LoVo (cell line): ENCODE results near the gene RTN4RL1.

Experiments used
- DNase-seq: peaks from one replicate; pipeline ENCODE4 v3.0.0-alpha.2; 2016; ENCODE audit warnings: low spot score

RTN4RL1 gene

DNA sequence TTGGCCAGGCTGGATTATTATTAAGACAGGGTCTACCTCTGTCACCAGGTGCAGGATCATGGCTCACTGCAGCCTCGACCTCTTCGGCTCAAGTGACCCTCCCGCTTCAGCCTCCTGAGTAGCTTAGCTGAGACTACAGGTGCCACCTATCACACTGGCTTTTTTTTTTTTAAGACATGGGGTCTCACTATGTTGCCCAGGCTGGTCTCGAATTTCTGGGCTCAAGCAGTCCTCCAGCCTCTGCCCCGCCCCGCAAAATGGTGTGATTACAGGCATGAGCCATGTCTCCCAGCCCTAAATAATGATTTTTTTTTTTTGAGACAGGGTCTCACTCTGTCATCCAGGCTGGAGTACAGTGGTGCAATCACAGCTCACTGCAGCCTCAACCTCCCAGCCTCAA, 22.5 kb upstream of the RTN4RL1 start:
- no peak for DNase-seq

GRCh38 chr17:2044263-2044894, 19.2 kb upstream of the RTN4RL1 start:
- no peak for DNase-seq

DNA sequence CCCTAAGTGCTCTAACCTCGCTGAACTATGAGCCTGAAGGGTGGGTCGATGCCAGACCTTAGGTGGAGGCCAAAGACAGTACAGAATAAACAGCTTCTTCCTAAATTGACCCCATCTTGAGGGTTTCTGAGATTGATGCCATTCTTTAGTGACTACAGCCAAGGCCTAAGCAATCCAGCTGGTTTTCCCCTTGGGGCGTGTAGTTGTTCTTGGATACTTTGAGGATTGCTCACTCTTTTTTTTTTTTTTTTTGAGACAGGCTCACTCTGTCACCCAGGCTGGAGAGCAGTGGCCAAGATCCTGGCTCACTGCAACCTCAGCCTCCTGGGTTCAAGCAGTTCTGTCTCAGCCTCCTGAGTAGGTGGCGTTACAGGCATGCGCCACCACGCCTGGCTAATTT, 18.7 kb upstream of the RTN4RL1 start:
- DNase-seq = peak; percentile 28

- no peak for DNase-seq
These were observed 17.8 kb upstream of the RTN4RL1 start for GRCh38 chr17:2042933-2043332.

DNA sequence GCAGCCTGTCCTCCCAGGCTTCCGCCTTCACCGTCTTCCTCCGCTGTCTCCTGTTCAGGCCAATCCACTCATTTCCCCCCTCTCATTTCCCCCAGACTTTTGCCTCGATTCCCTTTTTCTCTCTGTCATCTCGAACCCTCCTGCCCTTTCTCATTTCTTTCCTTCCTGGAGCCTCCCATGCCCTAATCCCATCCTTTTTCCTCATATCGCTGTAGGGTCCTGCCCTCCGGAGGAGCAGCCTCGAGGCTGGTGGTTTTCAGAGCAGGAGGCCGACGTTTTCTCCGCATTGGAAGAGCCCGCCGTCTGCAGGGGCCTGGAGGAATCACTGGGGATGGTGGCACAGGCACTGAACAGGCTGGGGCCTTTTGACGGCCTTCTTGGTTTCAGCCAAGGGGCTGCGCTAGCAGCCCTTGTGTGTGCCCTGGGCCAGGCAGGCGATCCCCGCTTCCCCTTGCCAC, 17.3 kb upstream of the RTN4RL1 start:
- no peak for DNase-seq

DNA sequence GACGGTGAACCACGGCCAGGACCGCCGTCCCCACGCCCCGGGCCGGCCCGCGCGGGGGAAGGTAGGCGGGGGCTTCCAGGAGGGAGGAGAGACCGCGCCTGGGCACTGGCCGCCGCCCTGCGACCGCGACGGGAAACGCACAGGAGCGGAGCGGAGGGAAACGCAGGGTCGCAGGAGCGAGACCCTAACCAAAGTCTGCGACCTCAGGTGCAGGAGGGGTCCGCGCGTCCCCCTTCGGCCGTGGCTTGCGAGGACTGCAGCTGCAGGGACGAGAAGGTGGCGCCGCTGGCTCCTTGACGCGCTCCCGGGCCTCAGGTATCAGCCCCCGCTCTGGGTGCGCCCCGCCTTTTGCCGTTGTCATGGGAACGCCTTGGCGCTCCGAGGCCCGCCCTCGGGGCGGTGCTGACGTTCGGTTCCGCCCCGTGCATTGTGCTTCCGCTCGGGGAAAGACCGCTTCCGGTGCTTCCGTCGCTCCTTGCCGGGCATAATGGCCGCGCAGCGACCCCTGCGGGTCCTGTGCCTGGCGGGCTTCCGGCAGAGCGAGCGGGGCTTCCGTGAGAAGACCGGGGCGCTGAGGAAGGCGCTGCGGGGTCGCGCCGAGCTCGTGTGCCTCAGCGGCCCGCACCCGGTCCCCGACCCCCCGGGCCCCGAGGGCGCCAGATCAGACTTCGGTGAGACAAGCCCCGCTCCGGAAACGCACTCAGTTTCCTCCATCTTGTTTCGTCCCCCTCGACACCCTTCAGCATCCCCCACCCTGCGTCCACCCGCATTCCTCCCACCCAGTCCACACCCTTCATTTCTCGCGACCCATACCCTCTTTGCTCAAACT, 16.6 kb upstream of the RTN4RL1 start, which contains the start of gene OVCA2:
Gene OVCA2, plus strand, starts transcription at position 462 of the 829 bp plus-strand sequence. Its CDS starts 26 bp downstream, at position 488.
- peak; percentile 97 for DNase-seq

GRCh38 chr17:2040942-2041560, 15.9 kb upstream of the RTN4RL1 start:
- DNase-seq = no peak

- DNase-seq = no peak
These were observed 15.2 kb upstream of the RTN4RL1 start for GRCh38 chr17:2040219-2040827.

DNA sequence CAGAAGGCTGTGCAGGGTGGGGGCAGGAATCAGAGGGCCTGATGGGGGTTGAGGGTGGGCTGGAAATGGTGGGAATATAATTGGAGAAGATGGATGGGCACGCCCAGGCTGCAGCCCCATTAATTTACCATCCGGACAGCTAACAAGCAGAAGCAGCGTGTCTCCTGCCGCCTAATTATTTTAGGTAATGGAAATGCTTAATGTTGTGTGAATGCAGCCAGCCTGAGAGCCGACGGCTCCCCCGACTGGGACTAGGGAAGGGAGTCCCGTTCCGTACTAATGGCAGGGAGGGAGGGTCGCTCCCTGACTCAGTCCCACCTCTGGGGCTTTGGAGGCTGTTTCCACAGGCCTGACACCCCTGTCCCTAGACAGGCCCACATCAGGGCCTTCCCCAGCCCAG, 12.0 kb upstream of the RTN4RL1 start:
- no peak for DNase-seq

DNA sequence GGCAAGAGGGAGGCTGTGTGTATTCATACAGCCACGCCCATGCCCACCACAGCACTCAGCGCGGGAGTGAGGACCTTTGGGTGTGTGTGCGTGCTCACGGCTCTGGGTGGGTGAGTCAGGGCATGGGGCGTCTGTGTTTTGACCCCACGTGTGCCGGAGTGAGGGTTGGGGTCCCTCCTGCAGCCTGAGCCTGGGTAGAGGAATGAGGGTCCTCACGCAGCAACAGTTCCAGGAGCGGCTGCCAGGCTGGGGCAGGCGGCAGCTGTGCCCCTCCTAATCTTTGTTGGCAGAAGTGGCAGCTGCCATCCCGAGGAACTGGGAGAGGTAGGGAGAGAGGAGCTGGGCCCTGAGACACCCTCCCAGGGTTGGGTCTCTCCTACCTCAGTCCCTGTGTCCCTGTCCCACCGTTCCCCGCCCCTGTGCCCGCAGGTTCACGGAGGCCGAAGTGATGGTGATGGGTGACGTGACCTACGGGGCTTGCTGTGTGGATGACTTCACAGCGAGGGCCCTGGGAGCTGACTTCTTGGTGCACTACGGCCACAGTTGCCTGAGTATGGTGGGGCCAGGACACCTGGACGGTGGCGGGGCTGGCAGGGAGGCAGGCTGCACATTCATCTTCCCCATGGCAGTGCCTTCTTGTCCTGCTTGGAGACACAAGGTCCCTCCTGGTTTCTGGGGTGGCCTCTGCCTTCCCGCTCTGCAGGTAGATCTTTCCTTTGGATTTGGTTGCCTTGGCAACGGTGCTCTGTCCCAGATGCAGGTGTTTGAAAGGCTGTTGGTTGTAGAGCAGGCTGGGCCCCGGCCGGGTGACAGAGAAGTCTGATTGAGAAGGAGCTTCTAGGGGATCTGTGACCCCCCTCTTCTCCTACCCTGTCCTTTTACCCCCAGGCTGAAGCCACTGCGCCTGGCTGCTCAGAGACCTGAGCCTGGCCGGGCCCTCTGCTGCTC, 10.7 kb upstream of the RTN4RL1 start:
- no peak for DNase-seq

- no peak for DNase-seq
These were observed 9.8 kb upstream of the RTN4RL1 start for GRCh38 chr17:2034806-2035540.

DNA sequence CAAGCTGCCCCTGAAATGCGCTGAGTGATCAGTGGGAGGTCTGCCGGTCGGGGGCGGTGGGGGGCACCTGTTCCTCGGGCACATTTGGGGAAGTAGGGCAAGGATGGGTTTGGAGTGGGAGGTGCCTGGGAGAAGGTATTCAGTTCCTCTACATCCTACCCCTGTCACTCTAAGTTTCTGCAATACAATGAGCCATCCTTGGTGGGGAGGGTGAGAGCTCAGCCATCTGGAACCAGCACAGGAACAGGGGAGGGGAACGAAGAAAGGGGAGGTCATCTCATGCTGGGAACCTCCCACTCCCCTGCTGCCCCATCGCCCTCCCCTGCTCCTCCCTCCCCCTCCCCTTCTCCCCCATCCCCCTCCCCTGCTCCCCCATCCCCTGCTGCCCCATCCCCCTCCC, 9.0 kb upstream of the RTN4RL1 start:
- no peak for DNase-seq

GRCh38 chr17:2033153-2033552, 8.0 kb upstream of the RTN4RL1 start:
- no peak for DNase-seq

DNA sequence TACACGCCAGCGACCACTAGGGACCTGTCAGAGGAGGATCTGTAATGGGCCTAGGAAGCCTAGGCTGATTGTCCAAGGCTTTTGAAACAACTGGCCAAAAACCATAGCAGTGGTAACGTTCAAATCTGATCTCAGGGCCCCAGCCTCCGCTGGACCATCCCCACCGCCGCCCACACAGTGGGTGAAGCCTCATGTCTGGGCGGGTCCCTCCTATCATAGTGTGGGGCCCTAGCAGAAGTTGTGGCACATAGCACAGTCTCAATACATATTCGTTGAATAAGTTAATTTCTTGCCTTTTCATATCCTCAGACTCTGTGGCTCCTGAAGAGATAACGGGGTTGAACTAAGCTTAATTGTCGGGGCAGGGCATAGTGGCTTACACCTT, 5.6 kb upstream of the RTN4RL1 start:
- DNase-seq = no peak

DNA sequence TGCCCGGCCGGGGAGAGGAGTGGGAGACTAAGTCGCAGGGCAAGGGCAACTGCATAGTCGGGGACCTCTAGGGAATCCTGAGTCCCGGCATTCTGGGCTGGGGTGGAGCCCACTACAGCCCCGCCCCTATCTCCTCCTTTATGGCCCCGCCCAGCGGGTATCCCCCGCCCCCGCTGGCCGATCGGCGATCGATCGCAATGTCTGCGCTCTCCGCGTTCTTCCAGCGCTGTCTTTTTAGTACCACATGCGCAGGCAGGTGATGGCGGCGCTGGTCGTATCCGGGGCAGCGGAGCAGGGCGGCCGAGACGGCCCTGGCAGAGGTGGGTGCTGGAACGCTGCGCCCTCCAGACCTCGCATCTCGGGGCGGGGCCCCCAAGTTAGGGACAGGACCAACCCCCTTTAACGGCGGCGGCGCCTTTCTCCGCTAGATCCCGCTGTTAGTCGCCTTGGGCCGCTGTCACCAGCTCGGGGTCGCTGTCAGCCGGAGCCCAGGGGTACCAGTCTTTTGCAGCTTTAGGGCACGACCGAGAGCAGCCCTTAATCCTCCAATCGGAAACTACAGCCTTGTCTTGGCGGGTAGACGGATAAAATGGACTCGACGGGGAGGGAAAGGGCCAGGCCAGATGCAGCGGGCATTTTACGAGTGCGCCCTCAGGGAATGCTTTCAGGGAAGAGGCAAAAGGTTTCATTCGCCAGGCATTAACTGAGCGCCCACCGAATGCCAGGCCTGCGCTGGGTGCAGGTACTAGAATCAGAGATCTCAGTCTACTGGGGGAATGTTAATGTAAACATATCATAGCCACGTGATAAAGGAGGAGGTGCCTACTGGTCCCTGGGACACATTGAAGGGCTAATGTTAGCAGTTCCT, 5.0 kb upstream of the RTN4RL1 start, which contains the start of gene DPH1:
Gene DPH1, plus strand, starts transcription at position 243 of the 868 bp plus-strand sequence. Its CDS starts 17 bp downstream, at position 260.
- peak; percentile 87 for DNase-seq

DNA sequence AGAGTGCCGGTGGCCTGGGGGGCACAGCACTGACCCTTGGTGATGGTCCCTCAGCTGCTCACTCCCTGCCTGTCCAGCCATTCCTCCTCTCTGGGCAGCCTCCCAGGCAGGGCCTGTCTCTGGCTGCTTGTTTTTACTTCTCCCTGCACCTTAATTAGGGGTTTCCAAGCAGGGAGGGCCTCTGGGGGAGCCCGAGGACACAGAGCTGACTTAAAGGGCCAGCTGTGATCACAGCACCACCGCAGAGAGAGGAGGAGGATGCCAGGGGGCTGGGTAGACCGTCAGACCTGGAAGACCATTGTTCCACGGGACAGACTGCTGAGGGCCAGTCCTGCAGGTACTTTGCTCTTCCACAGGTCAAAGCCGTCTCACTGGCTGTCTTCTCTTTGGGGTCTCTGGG, 3.6 kb upstream of the RTN4RL1 start:
- no peak for DNase-seq

DNA sequence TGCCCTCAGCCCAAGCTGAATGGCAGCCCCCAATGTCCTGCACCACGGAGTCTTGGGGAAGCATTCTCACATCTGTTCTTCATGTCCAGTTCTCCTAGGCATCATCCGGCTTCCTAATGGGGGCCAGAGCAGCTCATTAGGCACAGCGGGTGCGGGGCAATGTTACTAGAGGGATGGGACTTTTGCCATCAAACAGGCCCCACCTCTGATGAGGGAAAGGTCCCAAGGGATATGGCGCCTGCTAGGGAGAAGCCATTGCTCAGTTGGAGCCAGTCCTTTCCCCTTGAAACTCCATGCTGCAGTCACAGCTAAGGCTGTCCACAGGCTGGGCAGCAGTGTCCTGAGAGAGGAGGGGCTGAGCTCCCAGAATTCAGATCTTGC, 3.1 kb upstream of the RTN4RL1 start:
- no peak for DNase-seq

DNA sequence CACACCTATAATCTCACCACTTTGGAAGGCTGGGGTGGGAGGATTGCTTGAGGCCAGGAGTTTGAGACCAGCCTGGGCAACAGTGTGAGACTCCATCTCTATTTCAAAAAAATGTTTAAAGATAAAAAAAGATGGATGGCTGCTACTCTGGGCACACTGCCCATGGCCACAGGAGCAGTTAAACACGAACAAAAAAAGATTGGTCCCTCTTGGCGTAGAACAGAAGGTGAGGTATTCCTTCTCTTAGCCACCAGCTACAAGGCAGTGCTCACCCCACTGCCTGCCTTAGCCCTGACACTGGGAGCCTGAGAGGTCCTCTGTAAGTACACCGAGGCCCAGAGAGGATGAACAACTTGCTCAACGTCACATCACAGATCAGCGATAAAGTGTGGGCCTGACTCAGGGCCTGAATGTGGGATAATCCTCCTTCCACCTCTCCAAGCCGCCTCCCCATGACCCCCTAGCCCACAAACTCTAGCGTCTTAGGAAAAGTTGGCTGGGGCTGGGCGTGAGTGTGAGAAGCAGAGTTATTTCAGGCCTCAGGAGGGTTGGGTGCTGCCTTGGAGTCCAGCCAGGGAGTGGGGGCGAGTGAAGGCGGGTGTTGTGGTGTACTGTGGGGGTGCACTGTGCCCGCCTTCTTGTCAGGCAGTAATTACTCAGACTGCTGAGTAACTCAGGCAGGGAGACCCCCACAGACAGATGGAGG, 2.5 kb upstream of the RTN4RL1 start:
- DNase-seq = no peak
